DMS53 (cell line): ENCODE measurements around the gene SP8.
"Not testable (repeated sequence)": the region's sequence is repeated elsewhere in the genome, so short reads cannot be mapped to it uniquely, and the experiment has no call there.

Source experiments
- DNase-seq: peaks from one replicate; lab custom pipeline; 2025; lab: John Stamatoyannopoulos, UW

SP8 gene

GRCh38 chr7:20786779-20787659, at the start of gene SP8:
SP8 (minus strand) TSS chr7:20786886; CDS start chr7:20786798, 88 bp downstream.
- peak; percentile 98 for DNase-seq

DNA sequence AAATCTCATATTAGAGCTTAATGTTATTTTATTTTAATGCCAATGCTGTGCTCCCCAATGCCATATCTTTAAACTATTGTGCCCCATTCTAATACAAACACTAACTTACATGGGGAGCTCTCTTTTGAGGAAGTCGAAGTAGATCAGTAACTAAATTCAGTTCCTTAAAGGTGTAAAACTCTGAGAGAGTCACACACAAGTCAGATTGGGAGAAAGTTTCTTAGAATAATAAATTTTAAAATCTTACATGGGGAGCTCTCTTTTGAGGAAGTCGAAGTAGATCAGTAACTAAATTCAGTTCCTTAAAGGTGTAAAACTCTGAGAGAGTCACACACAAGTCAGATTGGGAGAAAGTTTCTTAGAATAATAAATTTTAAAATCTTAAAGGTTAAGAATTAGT, 49.7 kb upstream of the SP8 start:
- not testable (repeated sequence) for DNase-seq

DNA sequence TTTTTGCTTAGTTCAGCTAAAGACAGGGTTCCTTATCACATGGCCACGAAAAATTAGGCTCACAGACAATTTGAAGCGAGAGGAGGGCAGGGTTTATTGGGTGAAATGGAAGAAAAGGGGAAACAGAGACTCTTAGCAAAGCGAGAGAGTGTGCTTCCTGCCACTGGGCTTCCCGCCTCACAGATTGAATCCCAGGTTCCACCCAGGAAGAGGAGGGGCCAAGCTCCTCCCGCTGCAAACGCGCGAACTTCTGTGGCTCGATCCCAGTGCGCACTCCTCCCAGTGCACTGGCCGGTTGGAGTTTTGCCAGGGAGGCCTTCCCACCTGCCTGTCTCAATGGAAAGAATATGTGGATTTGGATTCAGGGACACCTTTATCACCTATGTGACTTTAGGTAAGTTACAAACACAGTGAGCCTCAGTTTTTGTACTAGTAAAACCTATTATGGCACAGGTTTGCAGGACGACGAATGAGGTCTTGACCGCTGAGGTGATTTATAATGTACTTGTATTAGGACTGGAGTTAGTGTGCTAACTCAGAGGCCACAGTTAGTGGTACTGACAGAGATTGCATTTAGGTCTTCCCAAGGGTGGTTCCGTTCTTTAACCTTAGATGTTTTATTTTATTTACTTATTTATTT, 48.5 kb upstream of the SP8 start:
- no peak for DNase-seq

DNA sequence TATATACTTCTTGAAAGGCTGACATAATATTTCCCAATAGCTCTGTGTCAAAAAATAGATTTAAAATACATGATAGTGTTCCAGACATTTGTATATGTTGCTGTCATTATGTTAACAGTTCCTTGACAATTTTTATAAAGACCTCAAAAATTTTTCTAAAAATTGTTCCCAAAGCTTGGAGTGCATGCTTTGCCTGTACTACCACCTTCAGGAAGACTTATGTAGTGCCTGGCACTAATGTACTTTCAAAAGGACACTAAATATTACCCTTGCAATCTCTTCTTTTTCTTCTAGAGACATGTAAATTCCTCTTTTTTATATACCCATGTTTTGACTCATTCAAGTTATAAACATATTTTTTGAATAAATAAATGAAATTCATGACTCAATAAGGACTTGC, 48.0 kb upstream of the SP8 start:
- peak; percentile 61 for DNase-seq

DNA sequence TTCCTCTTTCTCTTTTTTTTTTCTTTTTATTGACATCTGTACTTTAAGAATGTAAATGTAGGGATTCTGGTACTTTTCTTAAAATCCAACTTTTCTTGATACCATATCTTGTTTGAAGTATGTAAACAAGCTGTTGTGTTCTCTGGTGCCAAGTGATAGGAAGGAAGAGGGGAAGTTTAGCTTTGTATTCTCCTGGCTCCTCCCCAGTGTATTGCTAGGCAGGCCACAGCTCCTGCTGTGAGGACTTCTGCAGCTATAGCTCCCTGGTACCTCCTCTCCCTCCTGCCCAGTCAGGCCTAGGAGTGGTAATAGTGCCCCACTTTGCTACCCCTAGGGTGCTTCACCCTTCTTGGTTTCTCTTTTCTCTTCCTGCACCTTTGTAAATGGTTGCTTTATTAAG, 45.3 kb upstream of the SP8 start:
- DNase-seq = no peak

DNA sequence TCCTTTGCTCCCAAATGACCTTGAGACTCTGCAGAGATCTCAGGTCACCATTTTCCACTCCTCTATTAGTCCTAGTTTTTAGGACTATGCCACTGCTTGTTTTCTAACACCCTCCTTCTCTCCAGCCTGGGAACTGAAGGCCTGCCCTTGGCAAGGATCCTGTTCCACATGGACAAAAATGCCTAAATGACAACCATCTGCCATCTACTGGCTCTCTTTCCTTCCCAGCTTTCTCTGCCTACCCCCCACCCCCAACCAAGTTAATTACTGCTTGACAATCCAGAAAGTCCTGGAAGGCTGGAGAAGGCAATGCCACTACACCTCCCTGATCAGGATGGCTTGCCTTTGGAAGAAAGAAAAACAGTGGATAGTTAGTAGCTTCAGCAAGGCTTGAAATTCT, 44.8 kb upstream of the SP8 start:
- no peak for DNase-seq

DNA sequence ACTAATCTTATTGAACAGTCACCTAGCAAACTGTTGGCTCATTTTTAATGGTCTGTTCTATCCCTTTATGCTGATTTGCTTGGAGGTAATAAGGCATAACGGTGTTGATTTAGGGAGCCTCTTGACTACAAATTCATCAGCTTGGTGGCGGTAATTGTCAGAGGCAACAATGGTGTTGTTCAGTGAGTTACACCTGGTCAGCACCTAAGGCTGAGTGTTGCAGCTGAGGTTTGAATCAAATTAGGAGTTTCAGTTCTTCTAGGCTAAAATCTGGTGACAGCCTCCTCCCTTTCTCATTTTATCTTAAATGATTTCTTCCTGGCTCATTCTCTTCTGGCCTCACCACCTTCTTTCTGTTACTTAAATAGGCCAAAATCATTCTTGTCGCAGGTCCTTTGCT, 42.3 kb upstream of the SP8 start:
- peak; percentile 63 for DNase-seq

DNA sequence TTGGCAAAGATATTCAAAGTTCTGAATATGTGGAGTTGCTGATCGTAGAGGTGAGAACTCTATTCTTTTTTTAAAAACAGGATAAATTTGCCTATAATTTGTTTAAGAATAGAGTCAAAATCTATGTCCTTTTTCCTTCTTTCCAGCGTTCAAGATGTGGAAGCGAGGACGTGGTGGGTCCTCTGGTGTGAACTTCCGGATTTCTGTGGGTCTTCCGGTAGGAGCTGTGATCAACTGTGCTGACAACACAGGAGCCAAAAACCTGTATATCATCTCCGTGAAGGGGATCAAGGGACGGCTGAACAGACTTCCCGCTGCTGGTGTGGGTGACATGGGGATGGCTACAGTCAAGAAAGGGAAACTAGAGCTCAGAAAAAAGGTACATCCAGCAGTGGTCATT, 40.5 kb upstream of the SP8 start:
- no peak for DNase-seq

- DNase-seq = no peak
Measured at GRCh38 chr7:20826243-20826642, 39.6 kb upstream of the SP8 start.

- no peak for DNase-seq
Measured at GRCh38 chr7:20825555-20825954, 38.9 kb upstream of the SP8 start.

- not testable (repeated sequence) for DNase-seq
Measured at GRCh38 chr7:20821390-20821789, 34.7 kb upstream of the SP8 start.

- DNase-seq = no peak
Measured at GRCh38 chr7:20816372-20816959, 29.8 kb upstream of the SP8 start.

DNA sequence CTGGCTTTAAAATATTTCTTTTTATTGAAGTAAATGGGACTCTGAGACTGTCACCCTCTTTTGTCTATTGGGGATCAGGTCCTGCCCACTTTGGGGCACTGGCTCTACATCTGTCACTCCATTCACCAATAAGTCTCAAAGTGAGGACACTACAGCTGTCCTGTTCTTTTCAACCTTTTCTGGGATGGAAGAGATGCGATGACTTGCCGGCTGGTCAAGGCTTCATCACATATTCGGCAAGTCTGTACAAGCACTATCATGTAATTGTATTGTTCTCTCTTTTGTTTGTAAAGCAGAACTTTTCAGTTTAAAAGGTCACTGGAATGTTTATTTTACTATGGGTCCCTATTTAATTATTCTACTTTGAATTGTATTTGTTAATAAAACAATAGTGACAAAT, 17.7 kb upstream of the SP8 start:
- DNase-seq = no peak

- no peak for DNase-seq
Measured at GRCh38 chr7:20799566-20800366, 13.1 kb upstream of the SP8 start.

DNA sequence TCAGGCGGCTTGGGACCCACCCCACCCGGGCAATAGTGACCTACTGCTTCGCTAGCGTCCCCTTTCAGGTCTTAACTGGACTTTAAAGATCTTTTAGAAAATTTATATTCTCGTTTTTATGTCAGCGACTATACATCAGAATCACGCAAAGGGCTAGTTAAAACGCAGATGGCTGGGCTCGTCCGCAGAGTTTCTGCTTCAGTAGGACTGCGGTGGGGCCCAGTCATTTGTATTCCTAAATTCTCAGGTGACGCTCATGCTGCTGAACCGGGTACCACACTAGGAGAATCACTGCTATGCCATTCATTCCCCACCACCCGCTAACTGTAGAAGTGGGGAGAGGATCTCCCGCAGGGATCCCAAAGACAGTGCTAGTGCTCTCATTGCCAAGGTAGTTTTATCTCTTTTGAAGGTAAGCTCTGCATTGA, 12.0 kb upstream of the SP8 start:
- DNase-seq = peak; percentile 81

DNA sequence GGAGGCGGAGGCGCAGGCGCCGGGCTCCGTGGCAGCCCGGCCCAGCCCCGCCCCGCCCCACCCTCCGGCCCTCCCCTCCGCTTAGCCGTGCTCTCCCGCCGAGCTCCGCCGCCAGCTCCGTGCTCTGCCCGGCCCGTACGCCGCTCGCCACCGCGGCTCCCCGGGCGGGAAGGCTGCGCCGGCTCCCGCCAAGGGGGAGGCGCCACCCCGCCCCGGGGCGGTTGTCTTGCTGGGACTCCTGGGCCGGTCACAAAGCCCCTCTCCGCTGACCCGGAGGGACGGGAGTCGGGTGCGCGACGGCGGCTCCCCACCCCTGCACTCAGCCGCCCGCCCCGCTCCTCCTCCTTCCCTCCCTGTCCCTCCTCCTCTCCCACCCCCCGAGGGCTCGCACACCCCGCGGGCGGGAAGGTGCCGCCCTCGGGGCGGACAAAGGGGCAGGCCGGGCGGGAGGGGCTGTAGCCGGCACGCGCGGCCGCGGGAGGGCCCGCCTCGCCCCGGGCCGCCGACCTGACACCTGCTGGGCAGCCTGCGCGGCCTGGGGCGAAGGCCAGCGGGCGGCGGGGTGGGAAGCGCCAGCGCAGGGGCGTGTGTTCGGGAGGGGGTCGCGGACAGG, 11.5 kb upstream of the SP8 start:
- peak; percentile 99 for DNase-seq

- DNase-seq = peak; percentile 98
Measured at GRCh38 chr7:20797462-20798080, 10.9 kb upstream of the SP8 start.

DNA sequence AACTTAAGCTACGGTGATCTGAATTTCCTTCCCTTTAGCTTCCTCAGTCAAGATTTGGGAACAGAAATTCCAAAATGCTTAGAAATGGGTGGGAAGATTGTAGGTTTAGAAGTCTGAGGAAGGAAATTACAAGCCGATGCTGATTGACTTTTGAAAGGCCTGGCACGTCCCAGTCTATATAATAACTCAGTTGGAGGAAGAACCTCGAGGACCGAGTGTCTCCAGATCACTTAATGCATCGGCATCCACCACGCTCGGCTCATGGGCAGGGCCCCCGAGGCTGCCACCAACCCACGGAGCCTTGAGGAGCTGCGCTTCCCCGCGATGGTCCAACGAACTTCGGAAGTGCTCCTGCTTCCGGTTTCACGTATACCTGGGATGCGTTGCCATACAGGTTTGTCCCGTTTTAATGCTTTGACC, 10.4 kb upstream of the SP8 start:
- peak; percentile 89 for DNase-seq

GRCh38 chr7:20796500-20796899, 9.8 kb upstream of the SP8 start:
- no peak for DNase-seq

- no peak for DNase-seq
Measured at GRCh38 chr7:20795881-20796280, 9.2 kb upstream of the SP8 start.

DNA sequence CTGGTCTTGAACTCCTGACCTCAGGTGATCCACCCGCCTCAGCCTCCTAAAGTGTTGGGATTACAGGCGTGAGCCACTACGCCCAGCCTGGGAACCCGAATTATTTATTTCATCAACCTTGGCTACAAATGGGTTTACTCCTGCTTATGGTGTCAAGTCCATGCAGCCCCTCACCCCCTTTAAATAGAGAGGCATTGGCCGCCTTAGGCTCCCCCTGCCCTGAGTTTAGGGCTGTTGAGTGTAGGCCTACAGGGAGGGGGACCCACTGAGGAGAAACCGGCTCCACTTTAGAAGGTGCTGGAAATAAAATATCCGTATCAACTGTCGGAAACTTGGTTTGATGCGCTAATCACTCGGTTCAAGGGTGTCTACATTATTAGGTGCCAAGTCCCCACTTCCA, 8.7 kb upstream of the SP8 start:
- DNase-seq = no peak
